HCT116 (cell line): ENCODE measurements around the gene MYDGF. TPM values are rescaled to one million over a fixed set of nuclear protein-coding genes. Genes with fewer than 3 reads are reported as not detected.

ENCODE experiments used
- ATAC-seq: fragments of 200-7000 bp; cut with Tn5 transposase; 2 replicates; pipeline ENCODE4 v1.9.1; 2020; ENCODE audit warnings: mild to moderate bottlenecking, moderate library complexity
- BruUV-seq: library from RNA; stranded (reverse); fragments of 400-500 nt; replicated peaks from 2 replicates; lab custom pipeline; 2021; lab: Mats Ljungman, UMichigan
- CTCF ChIA-PET: fragments of 300-600 bp; sonication (Branson Sonifier 250); formaldehyde crosslinking; loops from one replicate; lab custom pipeline; 2021; ENCODE audit warnings: antibody characterized with exemption; lab: Charles Lee
- POLR2A ChIA-PET: fragments of 300-600, 350-600 bp; sonication (Branson Sonifier 250); formaldehyde crosslinking; loops from one replicate; lab custom pipeline; 2021; ENCODE audit warnings: antibody characterized with exemption; lab: Charles Lee
- RAD21 ChIA-PET, 2 experiments: fragments of 300-600 bp; sonication (Branson Sonifier 250); formaldehyde crosslinking; loops; one replicate each; lab custom pipeline; 2023; ENCODE audit warnings: low total read pairs in 2 of 2; ENCODE audit not compliant: uncharacterized antibody in 2 of 2, unreplicated experiment in 2 of 2, low non-redundant PET in 1 of 2; lab: Charles Lee
- DNase-seq: peaks from one replicate; pipeline ENCODE4 v3.0.0-alpha.2; 2010; ENCODE audit warnings: low read depth, low spot score
- H2AFZ ChIP-seq: fragments of 200-600 bp; shearing (Covaris generic), sonication (generic); 2 replicates; pipeline ENCODE4 v1.6.1; 2017; ENCODE audit warnings: low read depth, mixed run types, mixed read lengths, antibody characterized with exemption, low read length; ENCODE audit not compliant: poor library complexity, severe bottlenecking
- H3K27ac ChIP-seq: 2 replicates; pipeline ENCODE4 v1.5.1; 2012; ENCODE audit warnings: low read depth, low read length
- H3K27me3 ChIP-seq: fragments of 200-600 bp; sonication (generic); 2 replicates; pipeline ENCODE4 v1.6.1; 2016; ENCODE audit warnings: mixed run types, low read length, mixed read lengths; ENCODE audit not compliant: insufficient read depth
- H3K36me3 ChIP-seq, 2 experiments: fragments of 200-500 bp in 1 of 2; fragments of 200-600 bp in 1 of 2; sonication (Bioruptor generic) in 1 of 2; sonication (generic) in 1 of 2; 2 replicates each; pipeline versions ENCODE4 v1.5.1 to v1.6.1; 2014 to 2016; ENCODE audit warnings: low read length in 2 of 2, inconsistent platforms in 1 of 2, mixed read lengths in 1 of 2, mixed run types in 1 of 2; ENCODE audit not compliant: insufficient read depth in 2 of 2, control insufficient read depth in 1 of 2
- H3K4me1 ChIP-seq, 2 experiments: fragments of 200-600 bp in 1 of 2; sonication (generic) in 1 of 2; 2 replicates each; pipeline versions ENCODE4 v1.5.1 to v1.6.1; 2012 to 2017; ENCODE audit warnings: low read length in 2 of 2, inconsistent platforms in 1 of 2, mild to moderate bottlenecking in 1 of 2, mixed read lengths in 1 of 2, mixed run types in 1 of 2, moderate library complexity in 1 of 2; ENCODE audit not compliant: insufficient read depth in 2 of 2, control insufficient read depth in 1 of 2
- H3K4me2 ChIP-seq: fragments of 200-600 bp; sonication (generic); 2 replicates; pipeline ENCODE4 v1.6.1; 2017; ENCODE audit warnings: mixed run types, low read length, mixed read lengths
- H3K4me3 ChIP-seq, 2 experiments: fragments of 200-600 bp in 1 of 2; sonication (generic) in 1 of 2; replicated peaks in 1 of 2; 2 replicates each; pipeline ENCODE4 v1.5.1; 2011 to 2016; ENCODE audit warnings: low read length in 2 of 2, control low read depth in 1 of 2, low read depth in 1 of 2, mild to moderate bottlenecking in 1 of 2, mixed read lengths in 1 of 2, mixed run types in 1 of 2
- H3K79me2 ChIP-seq: fragments of 200-600 bp; sonication (generic); 2 replicates; pipeline ENCODE4 v1.6.1; 2017; ENCODE audit warnings: mild to moderate bottlenecking, mixed run types, low read length, moderate library complexity, mixed read lengths; ENCODE audit not compliant: insufficient read depth
- H3K9ac ChIP-seq: fragments of 200-600 bp; sonication (generic); 2 replicates; pipeline ENCODE4 v1.6.1; 2016; ENCODE audit warnings: low read length, mixed read lengths
- H3K9me2 ChIP-seq: fragments of 200-600 bp; sonication (generic), shearing (Covaris generic); 2 replicates; pipeline ENCODE4 v1.6.1; 2017; ENCODE audit warnings: mixed run types, mild to moderate bottlenecking, moderate library complexity; ENCODE audit not compliant: insufficient read depth
- H3K9me3 ChIP-seq, 2 experiments: fragments of 200-500 bp in 1 of 2; fragments of 200-600 bp in 1 of 2; sonication (Bioruptor generic) in 1 of 2; sonication (generic) in 1 of 2; 2 replicates each; pipeline ENCODE4 v1.6.1; 2014 to 2017; ENCODE audit warnings: low read length in 2 of 2, mixed read lengths in 2 of 2, inconsistent platforms in 1 of 2, low read depth in 1 of 2, mild to moderate bottlenecking in 1 of 2, mixed run types in 1 of 2, moderate library complexity in 1 of 2; ENCODE audit not compliant: control insufficient read depth in 1 of 2, insufficient read depth in 1 of 2
- H4K20me1 ChIP-seq: fragments of 200-600 bp; sonication (generic), shearing (Covaris generic); 2 replicates; pipeline ENCODE4 v1.6.1; 2017; ENCODE audit warnings: mixed run types, mild to moderate bottlenecking, moderate library complexity; ENCODE audit not compliant: insufficient read depth
- CTCF ChIP-seq, 3 experiments: fragments of 200-600 bp in 1 of 3; sonication (generic) in 1 of 3; IDR thresholded peaks in 2 of 3; conservative IDR thresholded peaks in 1 of 3; 2 replicates each; pipeline ENCODE4 v1.5.1; 2012 to 2017; ENCODE audit warnings: low read depth in 2 of 3, low read length in 2 of 3, antibody characterized with exemption in 1 of 3, borderline replicate concordance in 1 of 3, control low read depth in 1 of 3, mild to moderate bottlenecking in 1 of 3, mixed read lengths in 1 of 3, mixed run types in 1 of 3, moderate library complexity in 1 of 3; ENCODE audit not compliant: insufficient read depth in 1 of 3
- EZH2 ChIP-seq: fragments of 200-600 bp; sonication (generic); IDR thresholded peaks from 2 replicates; pipeline ENCODE4 v1.6.1; 2017; ENCODE audit warnings: antibody characterized with exemption, mixed run types
- MAX ChIP-seq: IDR thresholded peaks from 2 replicates; pipeline ENCODE4 v1.6.1; 2012
- SIN3A ChIP-seq: IDR thresholded peaks from 2 replicates; pipeline ENCODE4 v1.6.1; 2012; ENCODE audit warnings: low read depth
- SP1 ChIP-seq: IDR thresholded peaks from 2 replicates; pipeline ENCODE4 v1.6.1; 2012; ENCODE audit warnings: low read depth
- SRF ChIP-seq: IDR thresholded peaks from 2 replicates; pipeline ENCODE4 v1.6.1; 2012; ENCODE audit warnings: low read depth
- TCF7L2 ChIP-seq: IDR thresholded peaks from 2 replicates; pipeline ENCODE4 v1.7.0; 2011; ENCODE audit warnings: borderline replicate concordance, inconsistent platforms; ENCODE audit not compliant: insufficient read depth, insufficient read length; ENCODE audit errors: extremely low read depth
- YY1 ChIP-seq: IDR thresholded peaks from 2 replicates; pipeline ENCODE4 v1.6.1; 2011; ENCODE audit warnings: low read length, low read depth, moderate library complexity, mild to moderate bottlenecking; ENCODE audit not compliant: insufficient replicate concordance; ENCODE audit errors: extremely low read depth
- ZFX ChIP-seq: fragments of 450-650 bp; IDR thresholded peaks from 2 replicates; pipeline ENCODE4 v1.6.1; 2017
- intact Hi-C: fragments of 100-400 bp; cut with micrococcal nuclease; formaldehyde crosslinking; loops from 2 replicates; pipeline ENCODE4 v1.10.0; 2022
- total RNA-seq: library from RNA; stranded (reverse); gene quantifications from one replicate; pipeline ENCODE4 v1.2.1, GENCODE V29; 2021; ENCODE audit not compliant: unreplicated experiment
- TF ChIP-seq, protein P1 (sequence below): IDR thresholded peaks from 2 replicates; pipeline ENCODE4 v1.6.1; 2011; ENCODE audit warnings: mild to moderate bottlenecking, low read length, moderate library complexity; ENCODE audit not compliant: insufficient replicate concordance; ENCODE audit errors: extremely low read depth
- TF ChIP-seq, protein P2 (sequence below): IDR thresholded peaks from 2 replicates; pipeline ENCODE4 v1.6.1; 2012; ENCODE audit warnings: low read depth
- TF ChIP-seq, protein P3 (sequence below): IDR thresholded peaks from 2 replicates; pipeline ENCODE4 v1.6.1; 2012

The MYDGF gene
- total RNA-seq, 1 experiment from 2014 or later: 110 TPM

DNA sequence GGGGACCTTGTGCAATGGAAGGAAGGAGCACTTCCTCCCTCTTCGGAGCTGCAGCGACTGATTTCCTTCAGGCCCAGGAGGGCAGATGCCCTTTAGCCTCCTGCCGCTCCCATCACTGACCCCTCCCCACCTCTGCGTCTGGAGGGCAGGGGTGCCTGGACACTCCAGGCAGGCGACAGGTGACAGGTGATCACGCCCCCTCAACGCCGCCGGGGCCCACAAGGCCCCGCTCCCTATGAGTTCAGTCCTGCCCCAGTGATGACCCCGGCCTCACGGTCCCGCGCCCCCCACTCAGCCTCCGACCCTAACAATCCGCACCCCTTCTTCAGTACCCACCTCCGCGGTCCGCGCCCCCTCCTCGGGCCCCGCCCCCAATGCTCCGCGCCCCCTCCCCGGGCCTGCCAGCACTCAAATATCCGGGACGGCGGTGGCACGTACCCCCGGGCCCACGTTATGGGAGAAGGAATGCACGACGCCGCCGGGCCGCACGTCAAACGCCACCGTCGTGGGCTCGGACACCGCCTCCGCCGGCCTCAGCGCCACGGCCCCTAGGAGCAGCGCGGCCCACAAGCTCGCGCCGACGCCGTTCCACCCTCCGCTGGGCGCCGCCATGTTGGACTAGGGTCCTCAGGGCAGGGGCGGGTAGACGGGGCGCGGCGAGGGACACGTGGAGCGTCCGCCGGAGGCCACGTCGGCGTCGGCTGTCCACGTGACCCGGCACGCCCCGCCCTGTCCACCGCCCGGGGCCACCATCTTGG, at the start of gene MYDGF (continued):
- no peak for TF ChIP-seq CTCF (IDR thresholded peaks at IDR 0.05 in 2 of 3, conservative IDR thresholded peaks at IDR 0.05 in 1 of 3; ENCODE audit: borderline replicate concordance in 1 of 3, insufficient read depth in 1 of 3, low read depth in 2 of 3, low read length in 2 of 3)
- no peak for TF ChIP-seq EZH2
- no peak for TF ChIP-seq TCF7L2

DNA sequence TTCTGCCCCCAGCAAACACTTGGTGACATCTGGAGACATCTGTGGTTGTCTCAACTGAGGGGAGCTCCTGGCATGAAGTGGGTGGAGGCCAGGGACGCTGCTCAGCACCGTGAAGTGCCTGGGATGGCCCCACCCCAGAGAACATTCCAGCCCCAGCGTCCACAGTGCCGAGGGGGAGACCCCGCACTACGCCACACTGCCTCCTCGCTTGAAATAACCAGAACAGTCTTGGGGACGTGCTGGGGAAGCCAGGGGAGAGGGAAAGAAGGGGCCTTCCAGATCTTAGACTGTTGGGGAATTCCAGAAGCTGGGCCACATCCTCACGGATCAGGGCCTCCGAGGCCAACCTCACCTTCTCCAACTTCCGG, 49.3 kb upstream of the MYDGF start:
- POLR2A ChIA-PET: no interaction called here
- peaks cover 65% of the 10 kb centered on the region for H3K79me2 ChIP-seq
- H3K36me3 ChIP-seq: peaks cover 17 to 50% of the 10 kb centered on the region in 2 experiments; a peak in 3 of 4 replicates
- no peak overlapping the region for H3K4me2 ChIP-seq
- no peak overlapping the region for H3K4me3 ChIP-seq
- DNase-seq: no peak
- H3K9me2 ChIP-seq: no peaks in the 10 kb centered on the region
- intact Hi-C loops: no loop called here
- no peaks in the 10 kb centered on the region for H3K9me3 ChIP-seq
- RAD21 ChIA-PET: no interaction called here
- CTCF ChIA-PET: no interaction called here
- H3K4me1 ChIP-seq: peaks cover 12 to 33% of the 10 kb centered on the region in 2 experiments
- H3K9ac ChIP-seq: no peak overlapping the region
- no peaks in the 10 kb centered on the region for H3K27me3 ChIP-seq
- no peak for ATAC-seq
- H4K20me1 ChIP-seq: no peaks in the 10 kb centered on the region
- no peak overlapping the region for H2AFZ ChIP-seq
- no TSS peak for BruUV-seq
- no peak overlapping the region for H3K27ac ChIP-seq
- TF ChIP-seq YY1 (no peak), ZFX (no peak), CTCF (IDR thresholded peaks at IDR 0.05 in 2 of 3, conservative IDR thresholded peaks at IDR 0.05 in 1 of 3; ENCODE audit: borderline replicate concordance in 1 of 3, insufficient read depth in 1 of 3, low read depth in 2 of 3, low read length in 2 of 3) (no peak), MAX (no peak), SRF (no peak), SP1 (no peak), SIN3A (no peak)
- TF ChIP-seq, protein P1, sequence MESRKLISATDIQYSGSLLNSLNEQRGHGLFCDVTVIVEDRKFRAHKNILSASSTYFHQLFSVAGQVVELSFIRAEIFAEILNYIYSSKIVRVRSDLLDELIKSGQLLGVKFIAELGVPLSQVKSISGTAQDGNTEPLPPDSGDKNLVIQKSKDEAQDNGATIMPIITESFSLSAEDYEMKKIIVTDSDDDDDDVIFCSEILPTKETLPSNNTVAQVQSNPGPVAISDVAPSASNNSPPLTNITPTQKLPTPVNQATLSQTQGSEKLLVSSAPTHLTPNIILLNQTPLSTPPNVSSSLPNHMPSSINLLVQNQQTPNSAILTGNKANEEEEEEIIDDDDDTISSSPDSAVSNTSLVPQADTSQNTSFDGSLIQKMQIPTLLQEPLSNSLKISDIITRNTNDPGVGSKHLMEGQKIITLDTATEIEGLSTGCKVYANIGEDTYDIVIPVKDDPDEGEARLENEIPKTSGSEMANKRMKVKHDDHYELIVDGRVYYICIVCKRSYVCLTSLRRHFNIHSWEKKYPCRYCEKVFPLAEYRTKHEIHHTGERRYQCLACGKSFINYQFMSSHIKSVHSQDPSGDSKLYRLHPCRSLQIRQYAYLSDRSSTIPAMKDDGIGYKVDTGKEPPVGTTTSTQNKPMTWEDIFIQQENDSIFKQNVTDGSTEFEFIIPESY: no peak
- TF ChIP-seq, protein P2, sequence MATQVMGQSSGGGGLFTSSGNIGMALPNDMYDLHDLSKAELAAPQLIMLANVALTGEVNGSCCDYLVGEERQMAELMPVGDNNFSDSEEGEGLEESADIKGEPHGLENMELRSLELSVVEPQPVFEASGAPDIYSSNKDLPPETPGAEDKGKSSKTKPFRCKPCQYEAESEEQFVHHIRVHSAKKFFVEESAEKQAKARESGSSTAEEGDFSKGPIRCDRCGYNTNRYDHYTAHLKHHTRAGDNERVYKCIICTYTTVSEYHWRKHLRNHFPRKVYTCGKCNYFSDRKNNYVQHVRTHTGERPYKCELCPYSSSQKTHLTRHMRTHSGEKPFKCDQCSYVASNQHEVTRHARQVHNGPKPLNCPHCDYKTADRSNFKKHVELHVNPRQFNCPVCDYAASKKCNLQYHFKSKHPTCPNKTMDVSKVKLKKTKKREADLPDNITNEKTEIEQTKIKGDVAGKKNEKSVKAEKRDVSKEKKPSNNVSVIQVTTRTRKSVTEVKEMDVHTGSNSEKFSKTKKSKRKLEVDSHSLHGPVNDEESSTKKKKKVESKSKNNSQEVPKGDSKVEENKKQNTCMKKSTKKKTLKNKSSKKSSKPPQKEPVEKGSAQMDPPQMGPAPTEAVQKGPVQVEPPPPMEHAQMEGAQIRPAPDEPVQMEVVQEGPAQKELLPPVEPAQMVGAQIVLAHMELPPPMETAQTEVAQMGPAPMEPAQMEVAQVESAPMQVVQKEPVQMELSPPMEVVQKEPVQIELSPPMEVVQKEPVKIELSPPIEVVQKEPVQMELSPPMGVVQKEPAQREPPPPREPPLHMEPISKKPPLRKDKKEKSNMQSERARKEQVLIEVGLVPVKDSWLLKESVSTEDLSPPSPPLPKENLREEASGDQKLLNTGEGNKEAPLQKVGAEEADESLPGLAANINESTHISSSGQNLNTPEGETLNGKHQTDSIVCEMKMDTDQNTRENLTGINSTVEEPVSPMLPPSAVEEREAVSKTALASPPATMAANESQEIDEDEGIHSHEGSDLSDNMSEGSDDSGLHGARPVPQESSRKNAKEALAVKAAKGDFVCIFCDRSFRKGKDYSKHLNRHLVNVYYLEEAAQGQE: no peak
- TF ChIP-seq, protein P3, sequence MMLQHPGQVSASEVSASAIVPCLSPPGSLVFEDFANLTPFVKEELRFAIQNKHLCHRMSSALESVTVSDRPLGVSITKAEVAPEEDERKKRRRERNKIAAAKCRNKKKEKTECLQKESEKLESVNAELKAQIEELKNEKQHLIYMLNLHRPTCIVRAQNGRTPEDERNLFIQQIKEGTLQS: no peak
